ENCODE results near the gene TECPR2.

The TECPR2 gene

GRCh38 chr14:102501751-102502315, 139.1 kb downstream of the TECPR2 start:
- in situ Hi-C loops (cut with HindIII; ENCODE audit: low pct_unique_long_range_greater_than_20kb, low sequenced_read_pairs) = no loop called here
- DNase-seq (ENCODE audit: low read depth in 1 of 2, low spot score in 1 of 2) = no peak
- TF ChIP-seq JUND (IDR thresholded peaks at IDR 0.05; ENCODE audit: low read depth) = no peak

DNA sequence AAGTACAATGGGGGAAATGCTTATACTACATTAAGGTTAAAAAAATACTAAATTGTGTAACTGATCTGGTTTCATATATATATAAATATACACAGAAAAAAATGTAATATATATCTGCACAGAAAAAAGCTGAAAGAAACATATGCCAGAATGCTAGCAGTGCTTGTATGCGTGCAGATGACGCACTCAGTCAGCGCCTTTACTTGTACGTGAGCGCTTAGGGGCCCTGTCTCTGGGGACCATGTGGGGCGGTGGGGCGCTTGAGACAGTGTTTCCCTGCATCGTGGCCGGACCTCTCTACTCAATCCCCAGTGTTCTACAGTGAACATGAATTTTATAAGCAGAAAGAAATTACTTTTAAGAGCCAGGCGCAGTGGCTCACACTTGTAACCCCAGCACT, 139.8 kb downstream of the TECPR2 start:
- in situ Hi-C loops (cut with HindIII; ENCODE audit: low pct_unique_long_range_greater_than_20kb, low sequenced_read_pairs) = no loop called here
- no peak for DNase-seq (ENCODE audit: low read depth in 1 of 2, low spot score in 1 of 2)
- TF ChIP-seq JUND (IDR thresholded peaks at IDR 0.05; ENCODE audit: low read depth) = no peak

DNA sequence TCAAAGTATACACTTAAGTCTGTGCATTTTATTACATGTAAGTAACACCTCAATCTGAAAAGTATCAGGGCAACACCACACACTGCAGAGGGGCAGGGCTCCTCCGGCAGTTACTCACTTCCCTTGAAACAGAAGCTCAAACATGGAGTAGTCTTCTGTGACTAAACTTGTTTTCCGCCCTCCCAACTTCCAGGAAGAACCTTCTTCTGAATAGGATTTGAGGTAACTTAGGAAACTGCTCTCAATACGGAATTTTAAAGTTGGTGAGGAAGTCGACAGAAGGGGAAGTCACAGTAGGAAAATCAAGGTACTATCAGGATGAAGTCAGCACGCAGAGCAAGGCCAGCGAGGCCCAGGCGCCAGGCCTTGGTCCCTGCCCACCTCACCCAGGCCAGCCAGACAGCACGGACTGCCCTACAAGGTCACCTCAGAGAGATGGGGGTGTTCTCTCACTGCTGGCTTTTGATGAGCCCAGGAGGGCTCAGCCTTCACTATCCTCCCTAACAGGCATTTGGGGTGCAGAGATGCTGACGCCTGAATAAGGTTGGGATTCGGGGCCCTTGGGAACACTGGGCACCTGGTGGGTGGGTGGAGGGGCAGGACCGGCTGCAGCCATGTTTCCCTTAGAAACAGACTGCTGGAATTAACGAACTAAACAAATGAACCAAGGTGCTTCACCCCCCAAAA, 141.0 kb downstream of the TECPR2 start:
- no peak for TF ChIP-seq JUND (IDR thresholded peaks at IDR 0.05; ENCODE audit: low read depth)
- in situ Hi-C loops (cut with HindIII; ENCODE audit: low pct_unique_long_range_greater_than_20kb, low sequenced_read_pairs) = no loop called here
- no peak for DNase-seq (ENCODE audit: low read depth in 1 of 2, low spot score in 1 of 2)

DNA sequence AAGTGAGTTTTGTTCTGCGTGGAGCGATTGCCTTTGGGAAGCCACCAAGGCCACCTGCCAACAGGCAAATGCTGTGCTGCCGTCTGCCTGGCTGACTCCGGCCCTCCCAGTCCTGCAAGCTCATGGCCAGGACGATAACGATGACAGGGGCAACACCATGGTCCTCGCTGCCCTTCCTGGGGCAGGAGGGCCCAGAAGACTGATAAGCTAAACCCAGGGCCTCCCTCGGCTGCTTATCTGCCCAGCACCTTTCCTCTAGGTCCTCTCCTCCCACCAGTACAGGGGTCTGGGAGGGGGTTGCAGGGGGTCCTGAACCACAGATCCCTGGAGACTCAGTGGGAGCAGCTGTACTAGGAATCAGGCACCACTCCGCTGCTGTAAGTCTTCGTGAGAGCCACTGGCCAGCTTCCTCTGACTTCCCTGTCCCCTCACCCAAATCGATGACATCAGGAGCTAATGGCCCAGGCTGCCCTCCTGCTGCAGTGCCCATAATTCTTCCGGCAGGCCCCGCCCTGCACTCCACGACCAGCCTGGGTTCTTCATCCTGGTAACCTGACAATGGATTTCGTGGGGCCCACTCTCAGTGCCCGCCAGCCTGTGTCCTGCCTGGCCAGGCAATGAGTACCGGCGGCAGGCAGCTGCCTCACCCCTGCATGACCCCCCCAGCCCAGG, 141.7 kb downstream of the TECPR2 start:
- DNase-seq (ENCODE audit: low read depth in 1 of 2, low spot score in 1 of 2) = peak in 1 of 2 experiments; percentile 23
- in situ Hi-C loops (cut with HindIII; ENCODE audit: low pct_unique_long_range_greater_than_20kb, low sequenced_read_pairs) = no loop called here
- TF ChIP-seq JUND (IDR thresholded peaks at IDR 0.05; ENCODE audit: low read depth) = no peak

DNA sequence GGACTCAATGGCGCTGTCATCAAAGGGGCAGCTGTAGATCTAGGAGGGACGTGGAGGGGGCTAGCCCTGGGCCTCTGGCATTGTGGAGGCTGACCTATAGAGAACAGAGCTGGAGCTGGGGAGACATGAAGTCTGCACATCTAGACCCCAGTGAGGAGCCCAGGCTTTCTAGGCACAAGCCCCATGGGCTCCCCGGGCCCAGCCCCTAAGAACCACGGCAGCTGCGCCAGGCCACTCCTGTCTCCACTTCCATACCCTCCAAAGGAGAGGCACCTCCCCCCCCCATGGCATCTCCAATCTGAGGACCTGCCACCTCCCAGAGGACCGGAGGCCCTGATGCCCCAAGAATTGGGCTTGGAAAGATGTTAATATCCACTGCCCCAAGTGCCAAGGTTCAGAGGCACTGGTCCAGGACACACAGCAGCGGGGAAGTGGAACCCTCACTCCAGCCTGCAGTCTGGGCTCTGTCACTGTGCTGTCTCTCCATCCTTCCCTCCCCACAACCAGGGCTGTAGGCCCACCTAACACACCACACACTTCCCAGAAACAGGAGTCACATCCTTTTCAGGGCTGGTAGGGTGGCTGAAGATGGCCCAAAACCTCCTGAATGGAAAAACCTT, 142.4 kb downstream of the TECPR2 start:
- no peak for DNase-seq (ENCODE audit: low read depth in 1 of 2, low spot score in 1 of 2)
- no peak for TF ChIP-seq JUND (IDR thresholded peaks at IDR 0.05; ENCODE audit: low read depth)
- in situ Hi-C loops (cut with HindIII; ENCODE audit: low pct_unique_long_range_greater_than_20kb, low sequenced_read_pairs) = no loop called here

GRCh38 chr14:102505775-102506625, 143.3 kb downstream of the TECPR2 start:
- in situ Hi-C loops (cut with HindIII; ENCODE audit: low pct_unique_long_range_greater_than_20kb, low sequenced_read_pairs) = no loop called here
- DNase-seq (ENCODE audit: low read depth in 1 of 2, low spot score in 1 of 2) = no peak
- no peak for TF ChIP-seq JUND (IDR thresholded peaks at IDR 0.05; ENCODE audit: low read depth)

DNA sequence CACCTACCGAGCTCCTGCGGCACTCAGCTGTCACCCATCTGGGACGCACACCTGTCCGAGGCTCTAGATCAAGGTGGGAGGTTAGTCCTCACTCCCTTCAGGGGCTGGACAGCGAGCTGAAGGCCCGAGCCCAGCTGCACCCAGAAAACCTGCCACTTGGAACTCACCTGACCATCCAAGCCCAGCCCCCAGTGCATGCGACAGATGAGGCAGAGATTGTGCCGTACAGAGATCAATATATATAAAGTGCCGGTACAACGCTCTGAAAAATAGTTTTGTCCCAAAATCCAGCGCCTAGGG, 143.8 kb downstream of the TECPR2 start:
- no peak for TF ChIP-seq JUND (IDR thresholded peaks at IDR 0.05; ENCODE audit: low read depth)
- in situ Hi-C loops (cut with HindIII; ENCODE audit: low pct_unique_long_range_greater_than_20kb, low sequenced_read_pairs) = no loop called here
- DNase-seq (ENCODE audit: low read depth in 1 of 2, low spot score in 1 of 2) = no peak

DNA sequence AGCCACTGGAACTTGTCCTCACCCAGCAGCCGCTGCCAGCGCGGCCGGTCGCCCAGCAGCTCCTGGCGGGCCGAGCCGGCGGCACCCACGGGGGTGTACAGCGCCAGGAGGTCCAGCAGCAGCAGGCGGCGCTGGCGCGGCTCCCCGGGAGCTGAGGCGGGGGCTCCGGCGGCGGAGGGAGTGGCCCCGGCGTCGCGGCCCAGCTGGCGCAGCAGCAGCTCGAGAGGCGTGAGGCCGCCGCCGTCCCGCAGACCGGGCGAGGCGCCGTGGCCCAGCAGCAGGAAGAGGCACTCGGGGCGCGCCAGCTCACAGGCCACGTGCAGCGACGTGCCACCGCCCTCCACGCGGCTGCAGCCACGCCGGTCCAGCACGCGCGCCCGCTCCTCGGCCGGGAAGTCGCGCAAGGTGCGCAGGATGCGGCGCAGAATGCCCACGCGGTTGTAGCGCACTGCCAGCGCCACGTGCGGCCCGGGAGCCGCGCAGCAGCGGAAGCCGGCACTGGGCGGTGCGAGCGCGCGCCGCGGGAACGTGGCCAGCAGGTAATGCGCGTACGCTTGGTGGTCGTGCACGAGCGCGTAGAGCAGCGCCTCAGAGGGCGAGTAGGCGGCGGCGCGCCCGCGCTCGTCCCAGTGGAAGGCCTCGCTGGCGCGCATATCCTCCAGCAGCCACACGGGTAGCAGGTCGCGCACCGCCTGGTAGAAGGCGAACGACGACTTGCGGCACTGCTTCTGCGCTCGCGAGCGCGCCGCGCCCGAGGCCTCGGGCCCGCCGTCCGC, 144.5 kb downstream of the TECPR2 start:
- no peak for TF ChIP-seq JUND (IDR thresholded peaks at IDR 0.05; ENCODE audit: low read depth)
- DNase-seq (ENCODE audit: low read depth in 1 of 2, low spot score in 1 of 2) = no peak
- in situ Hi-C loops (cut with HindIII; ENCODE audit: low pct_unique_long_range_greater_than_20kb, low sequenced_read_pairs) = no loop called here

DNA sequence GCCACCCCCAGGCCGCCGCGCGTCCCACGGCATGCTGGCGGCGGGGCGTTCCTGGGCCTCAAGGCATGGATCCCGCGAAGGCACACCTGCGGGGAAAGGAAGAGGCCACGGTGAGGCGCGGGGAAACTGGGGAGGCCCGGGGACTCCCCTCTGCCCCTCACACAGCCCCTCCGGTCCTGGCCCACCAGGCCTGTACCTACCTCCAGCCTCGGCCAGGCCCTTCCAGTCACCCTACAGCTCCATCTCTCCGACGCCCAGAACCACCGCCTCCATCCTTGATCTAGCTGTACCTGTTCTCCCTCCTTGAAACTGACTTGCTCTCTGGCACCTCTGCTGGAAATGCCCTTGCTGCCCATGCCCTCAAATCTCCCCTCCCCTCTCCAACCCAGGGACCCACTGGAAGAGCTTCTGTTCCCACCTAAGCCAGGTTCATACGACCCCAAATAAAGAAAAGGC, 145.1 kb downstream of the TECPR2 start:
- peak; percentile 50 to 59 for DNase-seq (ENCODE audit: low read depth in 1 of 2, low spot score in 1 of 2)
- in situ Hi-C loops (cut with HindIII; ENCODE audit: low pct_unique_long_range_greater_than_20kb, low sequenced_read_pairs) = no loop called here
- TF ChIP-seq JUND (IDR thresholded peaks at IDR 0.05; ENCODE audit: low read depth) = no peak

- no peak for TF ChIP-seq JUND (IDR thresholded peaks at IDR 0.05; ENCODE audit: low read depth)
- in situ Hi-C loops (cut with HindIII; ENCODE audit: low pct_unique_long_range_greater_than_20kb, low sequenced_read_pairs) = no loop called here
- peak; percentile 27 to 84 for DNase-seq (ENCODE audit: low read depth in 1 of 2, low spot score in 1 of 2)
Measured at GRCh38 chr14:102508410-102508773, 145.7 kb downstream of the TECPR2 start.

DNA sequence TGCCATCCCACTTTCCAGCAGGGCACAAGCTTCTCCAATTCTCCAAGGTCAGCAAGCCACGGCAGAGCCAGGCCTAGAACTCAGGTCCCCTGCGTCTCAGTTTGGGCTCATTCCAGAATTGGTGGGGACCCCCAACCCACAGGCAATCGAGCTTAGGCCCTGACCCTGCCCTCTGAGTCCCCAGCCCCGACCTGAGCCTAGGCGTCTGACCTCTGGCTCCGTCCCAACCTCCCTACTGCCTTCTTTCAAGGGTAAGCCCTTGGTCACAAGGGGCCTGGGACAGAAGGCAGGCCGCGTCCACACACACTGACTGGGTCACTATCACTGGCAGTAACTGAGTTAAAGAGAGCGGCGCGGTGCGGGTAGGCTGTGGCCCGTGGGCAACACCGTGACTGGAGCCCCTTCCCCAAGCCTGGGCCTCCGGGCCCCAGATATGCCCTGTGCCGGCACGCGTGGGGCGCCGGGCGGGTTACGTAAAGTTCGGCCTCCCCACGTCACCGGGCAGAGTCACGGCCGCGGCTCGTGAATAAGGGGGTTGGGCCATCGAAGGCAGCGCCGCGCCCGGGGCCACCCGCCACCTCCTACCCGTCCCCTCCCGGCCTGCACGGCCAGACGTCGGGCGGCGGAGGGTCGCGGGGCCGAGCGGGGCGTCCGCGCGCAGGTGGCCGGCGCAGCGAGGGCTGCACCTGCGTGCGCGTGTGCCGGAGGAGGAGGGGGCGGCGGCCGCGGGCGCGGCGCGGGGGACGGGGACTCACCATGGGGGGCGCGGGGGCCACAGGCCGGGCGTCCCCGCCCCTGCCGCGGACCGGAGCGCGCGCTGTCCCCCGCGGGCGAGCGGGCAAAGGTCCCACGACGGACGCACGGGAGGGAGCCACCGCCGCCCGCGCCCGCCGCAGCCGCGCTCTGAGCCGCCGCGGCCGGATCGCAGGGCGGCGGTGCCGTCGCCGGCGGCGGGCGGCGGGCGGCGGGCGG, 146.3 kb downstream of the TECPR2 start:
- in situ Hi-C loops (cut with HindIII; ENCODE audit: low pct_unique_long_range_greater_than_20kb, low sequenced_read_pairs) = no loop called here
- DNase-seq (ENCODE audit: low read depth in 1 of 2, low spot score in 1 of 2) = peak; percentile 64 to 95
- TF ChIP-seq JUND (IDR thresholded peaks at IDR 0.05; ENCODE audit: low read depth) = no peak
